ENCODE data around the gene NMBR.
"Not testable (repeated sequence)": the region's sequence is repeated elsewhere in the genome, so short reads cannot be mapped to it uniquely, and the experiment has no call there.

The NMBR gene

DNA sequence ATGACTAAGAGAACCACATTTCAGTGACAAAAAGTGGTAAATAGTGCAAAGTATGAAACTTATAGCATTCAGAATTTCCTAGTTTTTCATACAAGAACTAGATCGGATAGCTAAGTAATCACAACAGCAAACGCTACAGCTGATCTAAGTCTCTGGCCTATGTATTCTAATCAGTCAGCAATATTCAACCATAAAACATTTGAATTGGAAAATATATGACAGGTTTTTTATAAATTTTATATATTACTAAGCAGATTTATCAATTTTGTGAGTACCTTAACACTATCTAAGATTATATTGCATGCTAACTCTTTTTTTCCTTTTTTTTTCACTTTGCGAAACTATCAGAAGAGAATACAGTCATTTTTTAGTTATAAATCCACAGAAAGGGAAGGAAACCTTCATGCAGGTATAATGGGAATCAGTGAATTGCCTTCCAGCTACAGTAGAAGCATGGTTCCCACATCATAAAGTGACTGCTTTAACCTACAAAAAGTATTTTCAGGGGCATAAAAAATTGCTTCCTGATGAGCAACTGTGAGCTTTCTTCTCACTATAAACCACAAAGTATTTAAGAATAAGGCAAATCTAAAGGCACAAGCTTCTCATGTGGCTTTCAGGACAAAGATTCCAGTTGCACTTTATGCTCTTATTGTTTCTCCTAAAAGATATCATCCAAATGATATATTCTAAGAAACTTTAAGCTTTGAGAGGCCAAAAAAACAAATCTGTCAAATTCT, 88.2 kb downstream of the NMBR start:
- no peak for DNase-seq (ENCODE audit: low spot score)

DNA sequence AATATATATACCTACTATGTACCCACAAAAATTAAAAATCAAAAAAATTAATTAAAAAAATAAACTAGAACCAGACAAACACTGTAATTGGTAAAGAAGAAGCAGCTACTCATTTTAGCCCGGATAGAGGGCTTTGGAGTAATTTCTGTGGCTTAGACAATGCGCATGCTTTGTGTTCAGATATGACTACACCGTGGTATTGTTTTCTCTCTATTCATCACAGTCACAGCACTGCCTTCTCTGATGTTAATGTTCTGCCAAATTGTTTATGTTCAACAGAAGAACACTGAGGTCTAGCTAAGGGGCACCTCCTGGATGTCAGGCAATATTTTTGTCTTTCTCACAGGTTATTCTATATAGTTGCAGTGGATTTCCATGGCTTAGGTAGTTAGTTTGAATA, 91.7 kb downstream of the NMBR start:
- no peak for DNase-seq (ENCODE audit: low spot score)

DNA sequence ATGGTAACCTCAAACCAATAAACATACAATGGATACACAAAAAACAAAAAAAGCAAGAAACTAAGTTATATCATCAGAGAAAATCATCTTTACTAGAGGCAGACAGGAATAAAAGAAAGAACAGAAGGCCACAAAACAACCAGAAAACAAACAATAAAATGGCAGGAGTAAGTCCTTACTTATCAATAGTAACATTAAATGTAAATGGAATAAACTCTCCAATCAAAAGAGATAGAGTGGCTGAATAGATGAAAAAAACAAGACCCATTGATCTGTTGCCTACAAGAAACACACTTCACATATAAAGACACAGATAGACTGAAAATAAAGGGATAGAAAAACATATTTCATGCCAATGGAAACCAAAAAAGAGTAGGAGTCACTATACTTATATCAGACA, 95.5 kb downstream of the NMBR start:
- no peak for DNase-seq (ENCODE audit: low spot score)

DNA sequence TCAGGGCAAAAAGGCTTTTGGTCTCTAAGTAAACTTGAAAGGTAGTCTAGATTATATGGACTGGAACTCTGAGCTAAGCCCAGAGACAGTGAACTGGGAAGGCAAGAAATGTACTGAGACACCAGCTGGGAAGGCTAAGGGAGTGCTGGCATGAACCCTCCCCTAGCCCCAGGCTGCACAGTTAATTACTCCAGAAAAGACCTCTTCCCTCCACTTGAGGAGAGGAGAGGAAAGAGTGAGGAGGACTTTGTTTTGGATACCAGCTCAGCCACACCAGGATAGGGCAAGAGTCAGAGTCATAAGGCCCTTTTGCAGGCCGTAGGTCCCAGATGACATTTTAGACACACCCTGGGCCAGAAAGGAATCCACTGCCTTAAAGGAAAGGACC, 98.3 kb downstream of the NMBR start:
- DNase-seq (ENCODE audit: low spot score): no peak

DNA sequence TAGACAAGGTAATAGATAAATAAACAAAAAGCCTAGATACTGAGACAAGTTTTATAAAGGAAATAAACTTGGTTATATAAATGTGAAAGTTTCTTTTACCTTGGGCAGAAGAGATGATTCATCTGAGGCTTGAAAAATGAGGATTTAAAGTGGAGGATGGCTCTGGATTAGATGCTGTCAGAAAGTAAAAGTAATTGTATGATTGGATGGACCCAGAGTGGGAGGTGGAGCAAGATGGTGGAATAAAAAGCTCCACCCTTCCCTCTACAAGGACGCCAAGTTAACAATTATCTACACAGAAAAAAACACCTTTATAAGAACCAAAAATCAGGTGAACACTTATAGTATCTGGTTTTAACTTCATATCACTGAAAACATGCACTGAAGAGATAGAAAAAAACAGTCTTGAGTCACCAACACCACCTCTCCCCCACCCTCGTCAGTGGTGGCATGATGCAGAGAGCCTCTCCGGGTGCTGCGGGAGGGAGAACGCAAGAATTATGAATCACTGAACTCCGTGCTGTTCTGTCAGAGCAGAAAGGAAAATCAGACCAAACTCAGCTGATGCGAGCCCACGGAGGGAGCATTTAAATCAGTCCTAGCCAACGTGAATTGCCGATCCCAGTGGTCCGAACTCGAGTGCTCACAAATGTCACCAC, 98.9 kb downstream of the NMBR start:
- DNase-seq (ENCODE audit: low spot score): no peak

DNA sequence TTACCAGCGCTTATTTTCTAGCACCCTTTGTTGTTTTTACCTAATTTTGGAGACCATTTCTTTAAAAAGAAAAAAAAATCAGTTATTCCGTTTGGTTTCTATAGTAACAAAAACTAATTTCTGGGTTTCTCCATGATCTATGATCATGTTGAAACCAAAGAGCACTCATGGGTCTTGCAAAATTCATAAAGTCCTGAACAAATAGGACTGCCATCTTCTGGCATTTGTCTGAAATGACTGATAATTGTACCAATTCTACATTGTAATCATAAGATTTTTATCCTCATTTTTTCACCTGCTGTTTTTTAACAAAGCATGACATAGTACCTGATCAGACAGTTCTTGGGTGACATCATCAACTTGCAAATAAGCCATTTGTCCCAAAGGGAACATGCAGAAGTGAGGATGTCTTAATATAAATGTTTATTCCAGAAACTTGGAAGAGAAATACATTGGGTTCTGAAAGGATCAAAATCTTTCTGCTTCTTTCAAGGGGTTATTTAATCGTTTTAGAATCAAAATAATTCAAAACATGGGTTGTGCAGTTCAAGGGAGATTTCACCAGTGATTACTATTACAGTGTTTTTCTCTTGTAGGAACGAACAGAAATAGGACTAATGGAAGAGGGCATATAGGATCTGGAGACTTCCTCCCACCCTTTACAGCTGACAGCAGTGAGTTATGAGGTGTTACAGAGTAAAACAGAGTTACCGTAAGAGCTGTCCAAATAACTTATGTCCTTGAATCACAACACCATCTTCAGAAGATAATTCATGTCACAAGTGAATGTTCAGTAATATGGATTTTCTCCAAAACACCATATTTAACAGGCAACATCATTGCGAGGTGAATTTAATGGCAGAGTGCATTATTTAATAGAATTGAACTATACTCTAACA, 101.3 kb downstream of the NMBR start:
- peak; percentile 6 for DNase-seq (ENCODE audit: low spot score)

DNA sequence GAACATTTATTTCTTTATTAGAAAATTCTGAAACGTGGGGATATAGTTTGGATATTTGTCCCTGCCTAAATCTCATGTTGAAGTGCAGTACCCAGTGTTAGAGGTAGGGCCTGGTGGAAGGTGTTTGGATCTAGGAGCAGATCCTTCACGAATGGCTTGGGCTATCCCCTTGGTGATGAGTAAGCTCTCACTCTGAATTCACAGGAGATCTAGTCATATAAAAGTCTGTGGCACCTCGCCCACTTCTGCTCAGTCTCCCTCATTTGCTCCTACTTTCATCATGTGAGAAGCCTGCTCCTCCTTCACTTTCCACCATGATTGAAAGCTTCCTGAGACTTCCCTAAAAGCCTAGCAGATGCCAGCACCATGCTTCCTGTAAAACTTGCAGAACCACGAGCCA, 111.0 kb downstream of the NMBR start:
- no peak for DNase-seq (ENCODE audit: low spot score)

DNA sequence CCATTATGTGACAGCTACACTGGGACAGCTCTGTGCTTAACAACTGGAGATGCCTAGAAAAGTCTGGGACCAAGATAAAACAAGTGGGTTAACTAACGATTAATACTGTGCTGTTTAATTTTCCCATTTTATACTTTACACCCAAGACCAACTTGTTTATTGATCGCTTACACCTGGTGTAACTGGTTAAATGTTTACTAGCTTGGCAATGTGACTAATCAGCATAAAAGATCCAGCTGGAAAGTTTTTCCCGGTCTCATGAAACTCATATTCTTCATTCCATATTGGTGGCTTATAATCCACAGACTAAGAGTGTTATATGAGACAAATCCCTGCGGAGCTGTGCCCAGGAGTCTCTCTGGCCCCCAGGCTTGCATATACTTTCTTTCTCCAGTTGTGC, 115.9 kb downstream of the NMBR start:
- no peak for DNase-seq (ENCODE audit: low spot score)

DNA sequence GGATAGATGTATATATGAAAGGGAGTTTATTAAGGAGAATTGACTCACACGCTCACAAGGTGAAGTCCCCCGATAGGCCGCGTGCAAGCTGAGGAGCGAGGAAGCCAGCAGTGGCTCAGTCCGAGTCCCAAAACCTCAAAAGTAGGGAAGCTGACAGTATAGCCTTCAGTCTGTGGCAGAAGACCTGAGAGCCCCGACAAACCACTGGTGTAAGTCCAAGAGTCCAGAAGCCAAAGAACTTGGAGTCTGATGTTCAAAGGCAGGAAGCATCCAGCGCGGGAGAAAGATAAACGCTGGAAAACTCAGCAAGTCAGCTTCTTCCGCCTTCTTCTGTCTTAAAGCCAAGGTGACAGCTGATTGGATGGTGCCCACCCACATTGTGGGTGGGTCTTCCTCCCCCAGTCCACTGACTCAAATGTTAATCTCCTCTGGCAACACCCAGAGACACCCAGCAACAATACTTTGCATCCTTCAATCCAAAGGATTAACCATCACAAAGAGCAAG, 116.8 kb downstream of the NMBR start:
- DNase-seq (ENCODE audit: low spot score): no peak

DNA sequence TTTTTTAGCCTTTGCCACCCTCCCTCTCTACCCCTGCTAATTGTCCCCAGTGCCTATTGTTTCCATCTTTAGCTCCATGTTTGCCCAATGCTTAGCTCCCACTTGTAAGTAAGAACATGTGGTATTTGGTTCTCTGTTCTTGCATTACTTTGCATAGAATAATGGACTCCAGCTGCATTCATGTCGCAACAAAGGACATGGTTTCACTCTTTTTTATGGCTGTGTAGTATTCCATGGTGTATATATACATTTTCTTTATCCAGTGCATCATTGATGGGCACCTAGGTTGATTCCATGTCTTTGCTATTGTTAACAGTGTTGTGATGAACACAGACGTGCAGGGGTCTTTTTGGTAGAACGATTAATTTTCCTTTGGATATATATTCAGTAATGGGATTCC, 118.4 kb downstream of the NMBR start:
- no peak for DNase-seq (ENCODE audit: low spot score)

DNA sequence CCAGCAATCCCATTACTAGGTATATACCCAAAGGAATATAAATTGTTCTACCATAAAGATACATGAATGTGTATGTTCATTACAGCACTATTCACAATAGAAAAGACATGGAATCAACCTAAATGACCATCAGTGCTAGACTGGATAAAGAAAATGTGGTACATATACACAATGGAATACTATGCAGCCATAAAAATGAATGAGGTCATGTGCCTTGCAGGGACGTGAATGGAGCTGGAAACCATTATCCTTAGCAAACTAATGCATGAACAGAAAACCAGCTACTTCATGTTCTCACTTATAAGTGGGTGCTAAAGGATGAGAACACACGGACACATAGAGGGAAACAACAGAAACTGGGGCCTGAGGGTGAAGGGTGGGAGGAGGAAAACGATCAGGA, 119.1 kb downstream of the NMBR start:
- not testable (repeated sequence) for DNase-seq (ENCODE audit: low spot score)

DNA sequence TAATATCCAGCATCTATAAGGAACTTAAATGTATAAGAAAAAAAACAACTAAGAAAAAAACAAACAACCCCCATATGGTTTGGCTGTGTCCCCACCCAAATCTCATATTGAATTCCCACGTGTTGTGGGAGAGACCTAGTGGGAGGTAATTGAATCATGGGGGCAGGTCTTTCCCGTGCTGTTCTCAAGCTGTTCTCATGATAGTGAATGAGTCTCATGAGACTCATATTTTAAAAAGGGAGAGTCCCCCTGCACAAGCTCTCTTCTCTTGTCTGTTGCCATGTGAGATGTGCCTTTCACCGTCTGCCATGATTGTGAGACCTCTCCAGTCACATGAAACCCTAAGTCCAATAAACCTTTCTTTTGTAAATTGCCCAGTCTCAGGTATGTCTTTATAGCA, 119.8 kb downstream of the NMBR start:
- no peak for DNase-seq (ENCODE audit: low spot score)

DNA sequence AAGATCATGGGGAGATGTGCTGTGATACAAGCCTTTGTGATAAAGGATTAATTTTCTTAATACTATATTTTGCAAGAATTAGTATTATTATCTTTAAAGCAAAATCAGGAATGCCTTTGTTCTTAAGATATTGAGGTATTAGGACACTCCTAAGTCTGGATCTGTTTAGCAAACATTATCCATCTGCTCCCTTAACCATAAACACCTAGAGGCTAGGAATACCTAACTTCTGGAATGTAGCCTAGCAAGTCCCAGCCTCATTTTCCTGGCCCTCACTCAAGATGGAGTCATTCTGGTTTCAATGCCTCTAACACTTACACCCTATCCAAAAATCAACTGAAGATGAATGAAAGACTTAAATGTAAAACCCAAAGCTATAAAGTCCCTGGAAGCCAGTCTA, 120.5 kb downstream of the NMBR start:
- no peak for DNase-seq (ENCODE audit: low spot score)

Data from kidney capillary endothelial cell (primary cell).